H1 (cell line): Measurements from ENCODE around the gene GALR1. TPM values are rescaled to one million over a fixed set of nuclear protein-coding genes. Genes with fewer than 3 reads are reported as not detected.
A peak's percentile ranks its signal among the peaks of the same experiment; 100 is the strongest.

Experiments used
- CTCF ChIA-PET: fragments of 300-600 bp; sonication (Branson Sonifier 250); formaldehyde crosslinking; loops from one replicate; lab custom pipeline; 2021; ENCODE audit not compliant: partially characterized antibody; lab: Charles Lee
- POLR2A ChIA-PET: fragments of 300-600 bp; sonication (Branson Sonifier 250); formaldehyde crosslinking; loops from one replicate; lab custom pipeline; 2021; ENCODE audit warnings: inconsistent platforms; ENCODE audit not compliant: partially characterized antibody; lab: Charles Lee
- DNase-seq, 2 experiments: peaks; one replicate each; pipeline versions ENCODE4 v3.0.0 to v3.0.0-alpha.2; 2010 to 2022; ENCODE audit warnings: low spot score in 2 of 2, low read depth in 1 of 2, mixed read lengths in 1 of 2
- FAIRE-seq: peaks from 2 replicates; lab custom pipeline; 2011; peaks lifted over from hg19 to GRCh38; lab: Jason Lieb, UNC
- H2AFZ ChIP-seq: 2 replicates; pipeline ENCODE4 v1.8.1; 2012; ENCODE audit warnings: low read length, inconsistent platforms
- H2AK5ac ChIP-seq: 2 replicates; pipeline ENCODE4 v1.6.1; 2013; ENCODE audit warnings: low read depth, low read length
- H2BK120ac ChIP-seq: replicated peaks from 2 replicates; pipeline ENCODE3; 2013; ENCODE audit warnings: low read depth, low read length, inconsistent platforms
- H2BK12ac ChIP-seq: 2 replicates; pipeline ENCODE4 v1.6.1; 2013; ENCODE audit warnings: low read depth, low read length
- H2BK15ac ChIP-seq: 2 replicates; pipeline ENCODE4 v1.6.1; 2013; ENCODE audit warnings: low read length
- H2BK20ac ChIP-seq: 2 replicates; pipeline ENCODE4 v1.6.1; 2013; ENCODE audit warnings: low read length
- H2BK5ac ChIP-seq: 2 replicates; pipeline ENCODE4 v1.6.1; 2013; ENCODE audit warnings: low read depth, low read length
- H3K14ac ChIP-seq: 2 replicates; pipeline ENCODE4 v1.6.1; 2013; ENCODE audit warnings: inconsistent platforms; ENCODE audit not compliant: insufficient read length
- H3K18ac ChIP-seq: 2 replicates; pipeline ENCODE4 v1.6.1; 2013; ENCODE audit warnings: low read length; ENCODE audit errors: extremely low read depth
- H3K23ac ChIP-seq: 2 replicates; pipeline ENCODE4 v1.6.1; 2013; ENCODE audit warnings: inconsistent platforms; ENCODE audit not compliant: insufficient read length
- H3K23me2 ChIP-seq: 2 replicates; pipeline ENCODE4 v1.6.1; 2013; ENCODE audit warnings: low read depth, low read length
- H3K27ac ChIP-seq: 2 replicates; pipeline ENCODE4 v1.6.1; 2011; ENCODE audit warnings: low read depth, low read length, inconsistent platforms
- H3K27me3 ChIP-seq, 4 experiments: replicated peaks in 1 of 4; 1 replicate in 1 of 4; 2 replicates in 3 of 4; pipeline versions ENCODE4 v1.6.1 to v1.8.1; 2011 to 2013; ENCODE audit warnings: low read length in 3 of 4, mild to moderate bottlenecking in 3 of 4, inconsistent platforms in 2 of 4, mixed read lengths in 2 of 4, moderate library complexity in 1 of 4; ENCODE audit not compliant: control insufficient read depth in 3 of 4, insufficient read depth in 3 of 4; ENCODE audit errors: extremely low read depth in 1 of 4
- H3K36me3 ChIP-seq, 4 experiments: 2 replicates each; pipeline versions ENCODE4 v1.6.1 to v1.8.1; 2011 to 2013; ENCODE audit warnings: mild to moderate bottlenecking in 4 of 4, low read length in 3 of 4, moderate library complexity in 2 of 4, control low read depth in 1 of 4, inconsistent platforms in 1 of 4; ENCODE audit not compliant: insufficient read depth in 4 of 4, control insufficient read depth in 2 of 4
- H3K4ac ChIP-seq: replicated peaks from 2 replicates; pipeline ENCODE3; 2013; ENCODE audit warnings: low read length, low read depth, mixed read lengths, inconsistent platforms; ENCODE audit not compliant: insufficient read length
- H3K4me1 ChIP-seq, 4 experiments: replicated peaks in 1 of 4; 1 replicate in 1 of 4; 2 replicates in 3 of 4; pipeline versions ENCODE4 v1.6.1 to v1.8.1; 2011 to 2013; ENCODE audit warnings: low read length in 3 of 4, inconsistent platforms in 2 of 4, mixed read lengths in 1 of 4; ENCODE audit not compliant: insufficient read depth in 4 of 4, control insufficient read depth in 3 of 4
- H3K4me2 ChIP-seq, 2 experiments: 2 replicates each; pipeline versions ENCODE4 v1.6.1 to v1.8.1; 2011 to 2013; ENCODE audit warnings: low read depth in 2 of 2, low read length in 2 of 2, control low read depth in 1 of 2, inconsistent platforms in 1 of 2, mild to moderate bottlenecking in 1 of 2; ENCODE audit not compliant: insufficient read depth in 1 of 2
- H3K4me3 ChIP-seq, 4 experiments: fragments of 200-600, 300-600 bp in 1 of 4; sonication (generic), shearing (Covaris generic), sonication (Bioruptor Twin) in 1 of 4; 2 replicates each; pipeline versions ENCODE4 v1.5.1 to v1.8.1; 2011 to 2016; ENCODE audit warnings: low read length in 4 of 4, low read depth in 3 of 4, control low read depth in 2 of 4, inconsistent platforms in 2 of 4, mild to moderate bottlenecking in 2 of 4, mixed read lengths in 1 of 4, moderate library complexity in 1 of 4; ENCODE audit not compliant: insufficient read depth in 2 of 4; ENCODE audit errors: extremely low read depth in 1 of 4
- H3K56ac ChIP-seq: replicated peaks from 2 replicates; pipeline ENCODE3; 2013; ENCODE audit warnings: low read depth, mild to moderate bottlenecking, mixed read lengths, low read length, inconsistent platforms; ENCODE audit not compliant: insufficient read length
- H3K79me1 ChIP-seq: 2 replicates; pipeline ENCODE4 v1.6.1; 2013; ENCODE audit warnings: low read depth, low read length, control low read depth
- H3K79me2 ChIP-seq, 2 experiments: 2 replicates each; pipeline versions ENCODE4 v1.6.1 to v1.8.1; 2012 to 2013; ENCODE audit warnings: low read length in 2 of 2, mild to moderate bottlenecking in 2 of 2, inconsistent platforms in 1 of 2; ENCODE audit not compliant: insufficient read depth in 2 of 2, control insufficient read depth in 1 of 2
- H3K9ac ChIP-seq, 4 experiments: replicated peaks in 1 of 4; 1 replicate in 1 of 4; 2 replicates in 3 of 4; pipeline versions ENCODE4 v1.6.1 to v1.8.1; 2011 to 2013; ENCODE audit warnings: low read depth in 3 of 4, low read length in 3 of 4, control low read depth in 2 of 4, mild to moderate bottlenecking in 2 of 4, moderate library complexity in 2 of 4, inconsistent platforms in 1 of 4; ENCODE audit errors: extremely low read depth in 1 of 4
- H3K9me3 ChIP-seq, 2 experiments: 2 replicates each; pipeline versions ENCODE4 v1.6.1 to v1.8.1; 2012 to 2013; ENCODE audit warnings: mild to moderate bottlenecking in 2 of 2, moderate library complexity in 2 of 2, control low read depth in 1 of 2, inconsistent platforms in 1 of 2, low read depth in 1 of 2, low read length in 1 of 2, mixed read lengths in 1 of 2; ENCODE audit not compliant: insufficient read depth in 2 of 2
- H4K20me1 ChIP-seq, 2 experiments: replicated peaks in 1 of 2; 2 replicates each; pipeline versions ENCODE3 to v1.8.1; 2011 to 2013; ENCODE audit warnings: inconsistent platforms in 2 of 2, low read length in 2 of 2, mild to moderate bottlenecking in 1 of 2; ENCODE audit not compliant: insufficient read depth in 2 of 2, control insufficient read depth in 1 of 2
- H4K5ac ChIP-seq: 2 replicates; pipeline ENCODE4 v1.6.1; 2013; ENCODE audit warnings: low read length, low read depth, mixed read lengths, inconsistent platforms; ENCODE audit not compliant: insufficient read length
- H4K8ac ChIP-seq: 2 replicates; pipeline ENCODE4 v1.8.0; 2013; ENCODE audit warnings: mild to moderate bottlenecking, moderate library complexity, low read length, inconsistent platforms; ENCODE audit not compliant: insufficient read depth; ENCODE audit errors: extremely low read depth
- H4K91ac ChIP-seq: replicated peaks from 2 replicates; pipeline ENCODE3; 2013; ENCODE audit warnings: low read length, mixed read lengths, inconsistent platforms; ENCODE audit not compliant: insufficient read length
- ASH2L ChIP-seq: fragments of 200-600, 300-600 bp; sonication (generic); IDR thresholded peaks from one replicate; pipeline ENCODE4 v1.7.1; 2017; ENCODE audit warnings: low read length
- BACH1 ChIP-seq: IDR thresholded peaks from 2 replicates; pipeline ENCODE4 v1.6.1; 2012; ENCODE audit warnings: low read length, improper control_type of control experiment
- CBX8 ChIP-seq: fragments of 300-800, 300-1000 bp; sonication (generic); IDR thresholded peaks from 2 replicates; pipeline ENCODE4 v1.7.1; 2016; ENCODE audit warnings: low read depth, low read length, borderline replicate concordance
- CHD2 ChIP-seq: IDR thresholded peaks from 2 replicates; pipeline ENCODE4 v1.6.1; 2012; ENCODE audit warnings: low read length, improper control_type of control experiment
- CTBP2 ChIP-seq: IDR thresholded peaks from 2 replicates; pipeline ENCODE4 v1.7.0; 2011; ENCODE audit warnings: borderline replicate concordance, mild to moderate bottlenecking, moderate library complexity, mixed read lengths, low read length; ENCODE audit not compliant: insufficient read depth, insufficient read length
- EZH2 ChIP-seq: fragments of 200-600 bp; sonication (generic); IDR thresholded peaks from 2 replicates; pipeline ENCODE4 v1.7.1; 2012; ENCODE audit warnings: low read depth, mild to moderate bottlenecking, moderate library complexity, low read length, inconsistent platforms; ENCODE audit not compliant: severe bottlenecking
- GABPA ChIP-seq: IDR thresholded peaks from 2 replicates; pipeline ENCODE4 v1.6.1; 2011; ENCODE audit warnings: mild to moderate bottlenecking, low read length, moderate library complexity, borderline replicate concordance; ENCODE audit not compliant: insufficient read depth
- HDAC2 ChIP-seq, 2 experiments: fragments of 300-600 bp in 1 of 2; sonication (generic) in 1 of 2; IDR thresholded peaks; 2 replicates each; pipeline ENCODE4 v1.6.1; 2011 to 2012; ENCODE audit warnings: low read depth in 2 of 2, low read length in 2 of 2, mild to moderate bottlenecking in 2 of 2, moderate library complexity in 2 of 2, borderline replicate concordance in 1 of 2, inconsistent platforms in 1 of 2
- JUND ChIP-seq: IDR thresholded peaks from 2 replicates; pipeline ENCODE4 v1.6.1; 2011; ENCODE audit warnings: mild to moderate bottlenecking, improper control_type of control experiment, low read length
- RAD21 ChIP-seq, 2 experiments: IDR thresholded peaks in 1 of 2; conservative IDR thresholded peaks in 1 of 2; 2 replicates each; pipeline ENCODE4 v1.6.1; 2011; ENCODE audit warnings: low read depth in 2 of 2, low read length in 2 of 2, improper control_type of control experiment in 1 of 2, inconsistent platforms in 1 of 2, mild to moderate bottlenecking in 1 of 2, moderate library complexity in 1 of 2
- RFX5 ChIP-seq: IDR thresholded peaks from 2 replicates; pipeline ENCODE4 v1.6.1; 2011; ENCODE audit warnings: low read depth, low read length, improper control_type of control experiment, borderline replicate concordance
- RXRA ChIP-seq: IDR thresholded peaks from 2 replicates; pipeline ENCODE4 v1.6.1; 2011; ENCODE audit warnings: low read depth, mild to moderate bottlenecking, low read length, moderate library complexity; ENCODE audit not compliant: insufficient read depth
- SAP30 ChIP-seq: fragments of 300-600 bp; sonication (generic); IDR thresholded peaks from 2 replicates; pipeline ENCODE4 v1.7.1; 2012; ENCODE audit warnings: low read length, moderate library complexity, mild to moderate bottlenecking, inconsistent platforms; ENCODE audit not compliant: insufficient read depth, insufficient replicate concordance
- TAF7 ChIP-seq: optimal IDR thresholded peaks from 2 replicates; pipeline ENCODE3; 2011; ENCODE audit warnings: low read depth, mild to moderate bottlenecking, inconsistent platforms, low read length, moderate library complexity, borderline replicate concordance
- WGBS, 2 experiments: shearing (Covaris generic) in 1 of 2; methylation state at CpG; one replicate each; pipeline versions ENCODE4 v1.1.6 to v1.1.7; 2013 to 2015; ENCODE audit warnings: low lambda C conversion rate in 2 of 2, mixed read lengths in 2 of 2, inconsistent platforms in 1 of 2, low coverage in 1 of 2, missing lambda C conversion rate in 1 of 2; ENCODE audit not compliant: insufficient replicate concordance in 2 of 2, insufficient coverage in 1 of 2, insufficient read length in 1 of 2; ENCODE audit errors: extremely low coverage in 1 of 2, missing lambda C conversion rate in 1 of 2; 5-methylcytosine and 5-hydroxymethylcytosine counted together
- polyA plus RNA-seq, 7 experiments: library from polyadenylated mRNA; depleted of rRNA in 3 of 7; stranded (reverse) in 5 of 7; unstranded in 2 of 7; fragments of >200 nt in 5 of 7; fragments of 200-250 nt in 2 of 7; gene quantifications; 1 replicate in 5 of 7; 2 replicates in 1 of 7; 4 replicates in 1 of 7; pipeline versions ENCODE4 v1.2.1 to v1.2.3, GENCODE V29; 2011 to 2013; ENCODE audit warnings: missing spikeins in 2 of 7, mixed read lengths in 2 of 7
- total RNA-seq: library from RNA; stranded (reverse); fragmentation: NEBNext Ultra II Directional; extraction: Animal tissue kit (Norgen Biotek cat#: 25700); gene quantifications from 2 replicates; pipeline ENCODE4 v1.2.1, GENCODE V29; 2021

The GALR1 gene
- total and polyA plus RNA-seq, 2 of the 8 experiments (the other 6 are each of a cell fraction or from before 2014, with no cell fraction given), result 0.09 to 1.6 TPM

DNA sequence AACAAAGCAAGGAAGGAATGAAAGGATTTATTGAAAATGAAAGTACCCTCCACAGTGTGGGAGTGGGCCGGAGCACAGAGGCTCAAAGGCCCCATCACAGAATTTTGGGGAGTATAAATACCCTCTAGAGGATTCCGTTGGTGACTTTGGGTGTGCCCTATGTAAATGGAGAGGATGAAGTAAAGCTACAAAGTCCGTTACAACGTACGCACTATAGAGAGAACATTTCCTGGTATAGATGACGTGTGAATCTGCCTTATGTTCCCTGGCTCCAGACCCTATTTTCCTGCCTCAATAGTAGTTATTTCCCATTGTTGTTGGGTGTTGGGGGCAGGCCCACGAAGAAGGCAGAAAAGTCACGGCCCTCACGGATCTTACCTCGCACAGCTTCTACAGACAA lies 65.3 kb downstream of the GALR1 start:
- Histone ChIP-seq H3K79me2 (no peaks in the 10 kb centered on the region), H4K91ac (no peak overlapping the region), H4K20me1 (no peaks in the 10 kb centered on the region), H3K18ac (no peak overlapping the region), H3K9ac (no peak overlapping the region), H3K27me3 (no peaks in the 10 kb centered on the region), H2BK12ac (no peak overlapping the region; the same call in 1 of the 2 replicates), H4K5ac (no peak overlapping the region), H2AK5ac (0 out of 2 replicates have a peak overlapping the region, but pooled peaks have one; percentile 48), H3K4me2 (no peak overlapping the region), H3K27ac (no peak overlapping the region), H3K79me1 (no peaks in the 10 kb centered on the region), H3K36me3 (no peaks in the 10 kb centered on the region), H3K23ac (no peak overlapping the region), H3K23me2 (no peaks in the 10 kb centered on the region), H3K4ac (no peak overlapping the region), H3K56ac (no peak overlapping the region), H2AFZ (no peak overlapping the region), H3K4me1 (no peaks in the 10 kb centered on the region), H3K9me3 (no peaks in the 10 kb centered on the region), H2BK5ac (no peak overlapping the region), H2BK15ac (no peak overlapping the region), H3K14ac (no peak overlapping the region), H4K8ac (no peak overlapping the region), H2BK120ac (no peak overlapping the region), H3K4me3 (no peak overlapping the region), H2BK20ac (no peak overlapping the region)
- POLR2A ChIA-PET, result no interaction called here
- no peak for DNase-seq
- 92% methylated on average over 10 of the region's 10 CpGs; no CpG with 5 or more reads in 1 of the 2 experiments for WGBS, 2 experiments
- CTCF ChIA-PET, result no interaction called here
- no peak for FAIRE-seq
- TF ChIP-seq CBX8 (no peak), HDAC2 (IDR thresholded peaks at IDR 0.05; ENCODE audit: borderline replicate concordance in 1 of 2, low read depth in 2 of 2, low read length in 2 of 2) (no peak), CTBP2 (no peak), CHD2 (no peak), RFX5 (no peak), TAF7 (no peak), BACH1 (no peak), EZH2 (no peak), RXRA (no peak), ASH2L (no peak), JUND (no peak), RAD21 (IDR thresholded peaks at IDR 0.05 in 1 of 2, conservative IDR thresholded peaks at IDR 0.05 in 1 of 2; ENCODE audit: low read depth in 2 of 2, low read length in 2 of 2) (no peak), SAP30 (no peak), GABPA (no peak)
